ENCODE results near the gene IQSEC1.

The IQSEC1 gene

DNA sequence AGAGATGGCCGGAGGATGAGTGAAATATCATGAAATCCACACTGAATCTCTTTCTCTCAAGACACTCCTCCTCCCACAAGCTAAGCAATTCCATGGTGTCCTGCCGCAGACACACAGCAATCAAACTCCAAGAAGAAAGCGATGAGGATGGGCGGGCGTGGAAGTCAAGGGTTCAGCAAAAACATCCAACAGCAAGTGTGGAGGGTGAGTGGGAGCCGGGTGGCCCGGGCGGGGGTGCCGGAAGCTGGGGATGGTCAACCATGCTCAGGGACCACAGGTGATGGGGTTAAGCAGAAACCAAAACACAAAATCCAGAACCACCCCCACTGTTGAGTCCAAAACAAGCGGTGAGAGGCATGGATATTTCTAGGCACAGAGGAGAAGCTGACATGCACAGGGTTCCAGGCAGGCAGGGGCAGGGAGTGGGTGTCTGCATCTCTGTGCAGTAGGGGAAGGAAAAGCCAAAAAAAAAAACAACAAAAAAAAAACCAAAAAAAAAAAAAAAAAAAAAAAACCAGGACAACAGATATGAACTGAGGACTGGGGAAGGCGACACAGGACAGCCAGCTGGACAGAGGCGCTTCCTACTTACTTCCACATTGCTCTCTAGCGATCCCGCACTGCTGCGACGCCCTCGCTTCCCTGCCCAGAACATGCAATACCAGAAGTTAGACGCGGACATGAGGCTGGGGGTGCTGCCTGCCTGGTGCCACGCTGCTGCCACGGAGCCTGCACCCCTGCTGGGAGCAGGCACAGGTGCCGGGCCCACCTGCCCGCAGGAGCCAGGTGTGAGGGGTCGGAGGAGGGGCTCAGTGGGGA is 170.8 kb downstream of the IQSEC1 start:
- Histone ChIP-seq H3K9me3 (ENCODE audit: control insufficient read depth in 2 of 2, low read length in 2 of 2) (no peaks in the 10 kb centered on the region), H3K36me3 (ENCODE audit: control insufficient read depth in 2 of 2, insufficient read depth in 2 of 2, low read length in 2 of 2) (peaks cover 24 to 28% of the 10 kb centered on the region in 2 donors), H3K4me3 (ENCODE audit: low read length in 2 of 2) (no peak overlapping the region), H3K27ac (ENCODE audit: low read depth in 2 of 2, low read length in 2 of 2) (no peak overlapping the region), H3K27me3 (ENCODE audit: control insufficient read depth in 2 of 2, insufficient read depth in 2 of 2, low read length in 2 of 2) (no peaks in the 10 kb centered on the region), H3K4me1 (ENCODE audit: control insufficient read depth in 2 of 2, insufficient read depth in 2 of 2, low read length in 2 of 2) (no peaks in the 10 kb centered on the region), H3K9ac (ENCODE audit: low read depth in 1 of 2, low read length in 2 of 2) (no peak overlapping the region)

DNA sequence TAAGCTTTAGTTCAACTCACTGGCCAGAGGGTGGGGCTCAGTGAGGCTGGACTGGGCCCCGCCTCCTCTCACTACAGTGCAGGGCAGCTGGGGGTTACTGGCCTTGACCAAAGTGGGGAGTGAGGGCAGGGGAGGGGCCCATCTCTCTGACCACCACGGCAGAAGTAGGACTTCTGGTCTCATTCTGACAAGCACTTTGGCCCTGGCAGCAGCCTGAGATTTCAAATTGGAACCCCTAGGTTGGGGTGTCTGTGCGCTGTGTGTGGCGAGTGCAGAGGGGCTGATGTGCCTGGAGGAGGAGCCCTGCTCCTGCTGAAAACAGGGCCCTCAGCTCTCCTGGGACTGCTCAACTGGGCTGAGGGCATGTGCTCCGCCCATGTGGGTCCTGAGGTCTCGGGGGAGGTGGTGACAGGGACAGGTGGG is 171.6 kb downstream of the IQSEC1 start:
- H3K27me3 ChIP-seq (ENCODE audit: control insufficient read depth in 2 of 2, insufficient read depth in 2 of 2, low read length in 2 of 2) = no peaks in the 10 kb centered on the region
- no peak overlapping the region for H3K27ac ChIP-seq (ENCODE audit: low read depth in 2 of 2, low read length in 2 of 2)
- H3K9ac ChIP-seq (ENCODE audit: low read depth in 1 of 2, low read length in 2 of 2) = no peak overlapping the region
- no peaks in the 10 kb centered on the region for H3K9me3 ChIP-seq (ENCODE audit: control insufficient read depth in 2 of 2, low read length in 2 of 2)
- H3K4me3 ChIP-seq (ENCODE audit: low read length in 2 of 2) = no peak overlapping the region
- no peaks in the 10 kb centered on the region for H3K4me1 ChIP-seq (ENCODE audit: control insufficient read depth in 2 of 2, insufficient read depth in 2 of 2, low read length in 2 of 2)
- peaks cover 24 to 25% of the 10 kb centered on the region in 2 donors for H3K36me3 ChIP-seq (ENCODE audit: control insufficient read depth in 2 of 2, insufficient read depth in 2 of 2, low read length in 2 of 2)

DNA sequence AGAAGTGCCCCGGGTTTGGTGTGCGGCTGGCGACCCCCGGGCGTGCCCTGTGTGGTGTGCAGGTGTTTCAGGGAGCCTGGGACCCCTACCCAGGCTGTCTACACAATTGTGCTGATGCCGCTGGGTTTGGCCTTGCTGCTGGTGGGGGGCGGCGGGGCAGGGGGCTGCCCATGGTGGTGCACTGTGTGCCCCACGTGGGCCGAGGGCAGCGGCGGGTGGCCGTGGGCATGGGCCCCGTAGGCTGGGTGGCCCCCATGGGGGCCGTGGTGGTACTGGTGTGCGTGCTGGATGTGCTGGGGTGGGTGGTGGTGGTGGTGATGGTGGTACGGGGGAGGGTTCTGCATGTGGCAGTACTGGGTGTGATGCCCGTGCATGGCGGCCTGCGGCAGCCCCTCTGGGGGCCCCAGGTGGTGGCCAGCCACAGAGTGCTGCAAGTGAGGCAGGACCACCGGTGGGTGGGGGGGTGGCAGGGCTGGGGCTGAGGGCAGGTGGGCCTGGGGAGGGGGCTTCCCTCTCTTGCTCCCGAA is 172.3 kb downstream of the IQSEC1 start:
- Histone ChIP-seq H3K27ac (ENCODE audit: low read depth in 2 of 2, low read length in 2 of 2) (no peak overlapping the region), H3K36me3 (ENCODE audit: control insufficient read depth in 2 of 2, insufficient read depth in 2 of 2, low read length in 2 of 2) (peaks cover 20 to 21% of the 10 kb centered on the region in 2 donors), H3K4me1 (ENCODE audit: control insufficient read depth in 2 of 2, insufficient read depth in 2 of 2, low read length in 2 of 2) (no peaks in the 10 kb centered on the region), H3K9ac (ENCODE audit: low read depth in 1 of 2, low read length in 2 of 2) (no peak overlapping the region), H3K9me3 (ENCODE audit: control insufficient read depth in 2 of 2, low read length in 2 of 2) (no peaks in the 10 kb centered on the region), H3K27me3 (ENCODE audit: control insufficient read depth in 2 of 2, insufficient read depth in 2 of 2, low read length in 2 of 2) (no peaks in the 10 kb centered on the region), H3K4me3 (ENCODE audit: low read length in 2 of 2) (no peak overlapping the region)

DNA sequence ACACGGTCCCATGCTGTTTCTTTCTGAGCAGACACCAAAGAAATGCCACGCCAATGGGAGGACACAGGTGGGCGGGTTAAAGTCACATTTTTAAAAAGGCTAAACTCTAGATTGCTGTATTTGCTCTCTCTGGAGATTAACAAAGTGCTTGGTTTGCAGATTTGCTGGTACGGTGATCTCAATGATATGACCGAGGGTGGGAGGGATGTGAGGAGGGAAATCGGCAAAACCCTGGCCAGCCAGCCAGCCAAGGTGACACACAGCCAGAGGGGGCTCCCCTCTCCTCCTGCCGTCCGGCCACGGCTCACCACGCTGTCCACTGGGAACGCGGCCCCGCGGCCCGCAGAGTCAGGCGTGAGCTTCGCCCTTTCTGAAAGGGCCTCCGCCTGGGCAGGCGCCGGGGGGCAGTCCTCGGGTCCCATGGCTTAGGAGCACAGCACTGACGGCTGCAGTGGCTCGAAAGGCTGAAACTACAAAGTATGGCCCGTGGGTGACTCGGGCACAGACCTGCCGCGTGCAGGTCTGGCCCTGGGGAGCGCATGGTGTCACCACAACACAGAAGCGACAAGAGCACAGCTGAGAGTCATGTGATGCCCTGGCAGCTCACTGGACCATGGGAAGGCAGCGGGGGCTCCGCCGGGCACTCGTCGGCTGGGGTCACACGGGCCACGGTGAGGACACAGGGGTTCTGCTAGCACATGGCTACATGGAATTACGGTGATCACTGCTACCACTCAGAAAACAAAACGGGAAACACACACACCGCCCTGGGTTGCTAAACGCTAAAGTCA is 174.1 kb downstream of the IQSEC1 start:
- no peak overlapping the region for H3K27ac ChIP-seq (ENCODE audit: low read depth in 2 of 2, low read length in 2 of 2)
- no peaks in the 10 kb centered on the region for H3K27me3 ChIP-seq (ENCODE audit: control insufficient read depth in 2 of 2, insufficient read depth in 2 of 2, low read length in 2 of 2)
- H3K4me3 ChIP-seq (ENCODE audit: low read length in 2 of 2) = no peak overlapping the region
- H3K9ac ChIP-seq (ENCODE audit: low read depth in 1 of 2, low read length in 2 of 2) = no peak overlapping the region
- H3K4me1 ChIP-seq (ENCODE audit: control insufficient read depth in 2 of 2, insufficient read depth in 2 of 2, low read length in 2 of 2) = no peaks in the 10 kb centered on the region
- H3K36me3 ChIP-seq (ENCODE audit: control insufficient read depth in 2 of 2, insufficient read depth in 2 of 2, low read length in 2 of 2) = peaks cover 8 to 9% of the 10 kb centered on the region in 2 donors
- no peaks in the 10 kb centered on the region for H3K9me3 ChIP-seq (ENCODE audit: control insufficient read depth in 2 of 2, low read length in 2 of 2)

- Histone ChIP-seq H3K4me1 (ENCODE audit: control insufficient read depth in 2 of 2, insufficient read depth in 2 of 2, low read length in 2 of 2) (no peaks in the 10 kb centered on the region), H3K27ac (ENCODE audit: low read depth in 2 of 2, low read length in 2 of 2) (no peak overlapping the region), H3K27me3 (ENCODE audit: control insufficient read depth in 2 of 2, insufficient read depth in 2 of 2, low read length in 2 of 2) (no peaks in the 10 kb centered on the region), H3K36me3 (ENCODE audit: control insufficient read depth in 2 of 2, insufficient read depth in 2 of 2, low read length in 2 of 2) (peaks cover 8% of the 10 kb centered on the region in 2 donors), H3K9ac (ENCODE audit: low read depth in 1 of 2, low read length in 2 of 2) (no peak overlapping the region), H3K9me3 (ENCODE audit: control insufficient read depth in 2 of 2, low read length in 2 of 2) (no peaks in the 10 kb centered on the region), H3K4me3 (ENCODE audit: low read length in 2 of 2) (no peak overlapping the region)
These were observed 174.8 kb downstream of the IQSEC1 start for GRCh38 chr3:12898290-12898964.

DNA sequence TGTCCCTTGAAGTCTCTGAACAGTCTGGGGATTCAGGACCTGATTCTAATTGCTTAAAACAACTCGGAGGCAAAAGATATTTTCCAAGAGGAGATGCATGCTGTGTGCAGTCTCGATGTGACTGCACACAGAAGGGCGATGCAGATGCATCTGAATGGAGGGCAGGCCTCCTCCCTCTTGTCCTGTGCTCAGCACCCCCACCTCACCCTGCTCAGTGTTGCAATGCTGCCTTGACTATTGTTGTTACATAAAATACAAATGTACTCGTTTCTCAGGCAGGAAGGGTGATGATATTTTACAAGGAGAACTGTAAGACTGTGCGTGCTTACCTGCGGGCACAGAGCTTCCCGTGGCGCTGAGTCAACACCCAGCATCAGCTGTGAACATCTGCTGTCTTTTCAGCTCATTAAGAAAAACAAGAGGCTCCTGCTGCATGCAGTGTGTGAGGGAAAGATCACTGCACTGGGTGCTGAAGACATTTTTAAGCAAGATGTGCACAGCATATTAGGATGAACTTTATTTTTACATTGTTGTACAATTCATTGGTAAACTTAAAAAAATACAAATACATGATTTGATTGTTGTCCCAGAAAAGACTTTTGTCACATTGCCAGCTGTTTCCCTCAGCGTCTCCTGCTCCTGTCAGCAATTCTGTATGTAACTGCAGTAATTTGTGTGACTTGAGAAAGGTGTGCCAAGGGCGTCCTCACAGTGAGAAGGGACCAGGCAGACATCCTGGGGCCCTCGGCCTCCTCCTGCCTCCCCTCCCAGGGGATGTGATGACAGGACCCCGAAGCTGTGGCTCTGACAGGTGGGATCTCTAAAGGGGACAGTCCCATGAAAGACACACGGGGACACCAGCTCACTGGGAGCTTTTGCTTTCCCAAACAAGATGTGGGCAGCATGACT is 175.6 kb downstream of the IQSEC1 start:
- H3K36me3 ChIP-seq (ENCODE audit: control insufficient read depth in 2 of 2, insufficient read depth in 2 of 2, low read length in 2 of 2) = peaks cover 8% of the 10 kb centered on the region in 2 donors
- no peak overlapping the region for H3K4me3 ChIP-seq (ENCODE audit: low read length in 2 of 2)
- peaks cover 0 to 4% of the 10 kb centered on the region in 2 donors for H3K27me3 ChIP-seq (ENCODE audit: control insufficient read depth in 2 of 2, insufficient read depth in 2 of 2, low read length in 2 of 2)
- H3K4me1 ChIP-seq (ENCODE audit: control insufficient read depth in 2 of 2, insufficient read depth in 2 of 2, low read length in 2 of 2) = no peaks in the 10 kb centered on the region
- no peak overlapping the region for H3K27ac ChIP-seq (ENCODE audit: low read depth in 2 of 2, low read length in 2 of 2)
- H3K9ac ChIP-seq (ENCODE audit: low read depth in 1 of 2, low read length in 2 of 2) = no peak overlapping the region
- no peaks in the 10 kb centered on the region for H3K9me3 ChIP-seq (ENCODE audit: control insufficient read depth in 2 of 2, low read length in 2 of 2)

GRCh38 chr3:12896063-12896985 is 176.9 kb downstream of the IQSEC1 start:
- peaks cover 6 to 8% of the 10 kb centered on the region in 2 donors for H3K36me3 ChIP-seq (ENCODE audit: control insufficient read depth in 2 of 2, insufficient read depth in 2 of 2, low read length in 2 of 2)
- H3K27me3 ChIP-seq (ENCODE audit: control insufficient read depth in 2 of 2, insufficient read depth in 2 of 2, low read length in 2 of 2) = peaks cover 0 to 4% of the 10 kb centered on the region in 2 donors
- H3K9me3 ChIP-seq (ENCODE audit: control insufficient read depth in 2 of 2, low read length in 2 of 2) = no peaks in the 10 kb centered on the region
- no peak overlapping the region for H3K4me3 ChIP-seq (ENCODE audit: low read length in 2 of 2)
- peaks cover 2 to 3% of the 10 kb centered on the region in 2 donors for H3K4me1 ChIP-seq (ENCODE audit: control insufficient read depth in 2 of 2, insufficient read depth in 2 of 2, low read length in 2 of 2)
- no peak overlapping the region for H3K9ac ChIP-seq (ENCODE audit: low read depth in 1 of 2, low read length in 2 of 2)
- H3K27ac ChIP-seq (ENCODE audit: low read depth in 2 of 2, low read length in 2 of 2) = no peak overlapping the region

GRCh38 chr3:12895391-12896062 is 177.7 kb downstream of the IQSEC1 start:
- Histone ChIP-seq H3K4me3 (ENCODE audit: low read length in 2 of 2) (no peak overlapping the region), H3K27me3 (ENCODE audit: control insufficient read depth in 2 of 2, insufficient read depth in 2 of 2, low read length in 2 of 2) (peaks cover 0 to 8% of the 10 kb centered on the region in 2 donors), H3K9ac (ENCODE audit: low read depth in 1 of 2, low read length in 2 of 2) (no peak overlapping the region), H3K9me3 (ENCODE audit: control insufficient read depth in 2 of 2, low read length in 2 of 2) (no peaks in the 10 kb centered on the region), H3K27ac (ENCODE audit: low read depth in 2 of 2, low read length in 2 of 2) (no peak overlapping the region), H3K4me1 (ENCODE audit: control insufficient read depth in 2 of 2, insufficient read depth in 2 of 2, low read length in 2 of 2) (peaks cover 2 to 3% of the 10 kb centered on the region in 2 donors), H3K36me3 (ENCODE audit: control insufficient read depth in 2 of 2, insufficient read depth in 2 of 2, low read length in 2 of 2) (peaks cover 6% of the 10 kb centered on the region in 2 donors)
